H9 (cell line): ENCODE data around the gene ANKDD1A. TPM values are rescaled to one million over a fixed set of nuclear protein-coding genes. Genes with fewer than 3 reads are reported as not detected.

Experiments used
- DNase-seq: peaks from one replicate; pipeline ENCODE4 v3.0.0-alpha.2; 2017
- H2AFZ ChIP-seq: one replicate; pipeline ENCODE4 v1.6.1; 2013; ENCODE audit warnings: mild to moderate bottlenecking, low read length, control low read depth, moderate library complexity
- H2AK5ac ChIP-seq: 2 replicates; pipeline ENCODE4 v1.6.1; 2013; ENCODE audit warnings: low read length, control low read depth, mixed read lengths; ENCODE audit not compliant: insufficient read length
- H2BK120ac ChIP-seq: one replicate; pipeline ENCODE4 v1.6.1; 2013; ENCODE audit warnings: low read depth, mild to moderate bottlenecking, low read length, control low read depth, inconsistent platforms; ENCODE audit not compliant: poor library complexity, severe bottlenecking
- H2BK12ac ChIP-seq: 2 replicates; pipeline ENCODE4 v1.6.1; 2013; ENCODE audit warnings: low read length, control low read depth, mixed read lengths, low read depth; ENCODE audit not compliant: insufficient read length
- H2BK15ac ChIP-seq: 2 replicates; pipeline ENCODE4 v1.6.1; 2013; ENCODE audit warnings: low read depth, low read length, control low read depth
- H2BK20ac ChIP-seq: one replicate; pipeline ENCODE4 v1.6.1; 2013; ENCODE audit warnings: low read depth, mild to moderate bottlenecking, low read length, control low read depth, inconsistent platforms; ENCODE audit not compliant: poor library complexity, severe bottlenecking
- H2BK5ac ChIP-seq: 2 replicates; pipeline ENCODE4 v1.6.1; 2013; ENCODE audit warnings: low read length, control low read depth, mixed read lengths; ENCODE audit not compliant: insufficient read length
- H3K14ac ChIP-seq: 2 replicates; pipeline ENCODE4 v1.6.1; 2013; ENCODE audit warnings: low read length, control low read depth; ENCODE audit not compliant: insufficient read depth
- H3K18ac ChIP-seq: 2 replicates; pipeline ENCODE4 v1.6.1; 2013; ENCODE audit warnings: low read depth, mild to moderate bottlenecking, mixed read lengths, low read length, control low read depth; ENCODE audit not compliant: insufficient read length
- H3K23ac ChIP-seq: 2 replicates; pipeline ENCODE4 v1.6.1; 2013; ENCODE audit warnings: low read length, control low read depth, mixed read lengths, low read depth; ENCODE audit not compliant: insufficient read length
- H3K23me2 ChIP-seq: 2 replicates; pipeline ENCODE4 v1.6.1; 2013; ENCODE audit warnings: low read depth, mild to moderate bottlenecking, mixed read lengths, low read length, control low read depth; ENCODE audit not compliant: insufficient read length, poor library complexity, severe bottlenecking
- H3K27ac ChIP-seq: 2 replicates; pipeline ENCODE4 v1.5.1; 2013; ENCODE audit warnings: low read length, control low read depth, mixed read lengths, low read depth; ENCODE audit not compliant: insufficient read length
- H3K27me3 ChIP-seq: 2 replicates; pipeline ENCODE4 v1.6.1; 2013; ENCODE audit warnings: low read length, control low read depth, inconsistent platforms; ENCODE audit not compliant: insufficient read depth
- H3K4ac ChIP-seq: 2 replicates; pipeline ENCODE4 v1.6.1; 2013; ENCODE audit warnings: low read depth, mild to moderate bottlenecking, control low read depth, inconsistent platforms, low read length, moderate library complexity
- H3K4me1 ChIP-seq: 2 replicates; pipeline ENCODE4 v1.6.1; 2013; ENCODE audit warnings: low read length, control low read depth, inconsistent platforms; ENCODE audit not compliant: insufficient read depth
- H3K4me2 ChIP-seq: 2 replicates; pipeline ENCODE4 v1.6.1; 2013; ENCODE audit warnings: low read length, control low read depth, mixed read lengths; ENCODE audit not compliant: insufficient read length, insufficient read depth
- H3K56ac ChIP-seq: 2 replicates; pipeline ENCODE4 v1.6.1; 2013; ENCODE audit warnings: low read depth, mild to moderate bottlenecking, mixed read lengths, low read length, control low read depth; ENCODE audit not compliant: insufficient read length
- H3K79me1 ChIP-seq: 2 replicates; pipeline ENCODE4 v1.6.1; 2013; ENCODE audit warnings: low read depth, mild to moderate bottlenecking, moderate library complexity, low read length, control low read depth, inconsistent platforms; ENCODE audit not compliant: insufficient read depth, poor library complexity, severe bottlenecking
- H3K79me2 ChIP-seq: 2 replicates; pipeline ENCODE4 v1.6.1; 2013; ENCODE audit warnings: low read length, control low read depth, inconsistent platforms; ENCODE audit not compliant: insufficient read depth
- H3K9ac ChIP-seq: 2 replicates; pipeline ENCODE4 v1.6.1; 2013; ENCODE audit warnings: low read length, control low read depth, mixed read lengths; ENCODE audit not compliant: insufficient read length; ENCODE audit errors: extremely low read depth
- H3K9me3 ChIP-seq: one replicate; pipeline ENCODE4 v1.6.1; 2013; ENCODE audit warnings: low read depth, low read length, inconsistent platforms; ENCODE audit not compliant: control insufficient read depth
- H3T11ph ChIP-seq: one replicate; pipeline ENCODE4 v1.6.1; 2013; ENCODE audit warnings: mild to moderate bottlenecking, low read length, control low read depth, inconsistent platforms
- H4K20me1 ChIP-seq: one replicate; pipeline ENCODE4 v1.6.1; 2013; ENCODE audit not compliant: control insufficient read depth, insufficient read length, insufficient read depth
- H4K5ac ChIP-seq: 2 replicates; pipeline ENCODE4 v1.6.1; 2013; ENCODE audit warnings: low read depth, mild to moderate bottlenecking, mixed read lengths, low read length, control low read depth; ENCODE audit not compliant: insufficient read length
- H4K8ac ChIP-seq: replicated peaks from 2 replicates; pipeline ENCODE4 v1.6.1; 2013; ENCODE audit warnings: low read length, control low read depth, mixed read lengths, low read depth; ENCODE audit not compliant: insufficient read length
- H4K91ac ChIP-seq: 2 replicates; pipeline ENCODE4 v1.6.1; 2013; ENCODE audit warnings: low read depth, mild to moderate bottlenecking, moderate library complexity, mixed read lengths, low read length, control low read depth; ENCODE audit not compliant: insufficient read length
- H3K27ac Mint-ChIP-seq, 3 experiments: 2 replicates in 2 of 3; 3 replicates in 1 of 3; pipeline ENCODE4 v1.8.0; 2020 to 2021; ENCODE audit warnings: mixed read lengths in 3 of 3, mild to moderate bottlenecking in 1 of 3, moderate library complexity in 1 of 3
- H3K27me3 Mint-ChIP-seq: 2 replicates; pipeline ENCODE4 v1.8.0; 2021; ENCODE audit warnings: low read depth, mild to moderate bottlenecking, moderate library complexity, mixed read lengths
- H3K36me3 Mint-ChIP-seq, 3 experiments: 2 replicates in 2 of 3; 3 replicates in 1 of 3; pipeline ENCODE4 v1.8.0; 2020 to 2021; ENCODE audit warnings: low read depth in 3 of 3, mixed read lengths in 3 of 3; ENCODE audit not compliant: insufficient read depth in 1 of 3
- H3K4me1 Mint-ChIP-seq, 2 experiments: 2 replicates each; pipeline ENCODE4 v1.8.0; 2020; ENCODE audit warnings: mixed read lengths in 2 of 2
- H3K4me3 Mint-ChIP-seq, 2 experiments: 2 replicates in 1 of 2; 3 replicates in 1 of 2; pipeline ENCODE4 v1.8.0; 2020 to 2021; ENCODE audit warnings: mild to moderate bottlenecking in 2 of 2, mixed read lengths in 2 of 2, moderate library complexity in 1 of 2
- H3K9me3 Mint-ChIP-seq, 2 experiments: 2 replicates in 1 of 2; 3 replicates in 1 of 2; pipeline ENCODE4 v1.8.0; 2020; ENCODE audit warnings: mild to moderate bottlenecking in 2 of 2, mixed read lengths in 2 of 2, moderate library complexity in 1 of 2
- CTCF ChIP-seq: fragments of 200-600 bp; sonication (generic); conservative IDR thresholded peaks from 3 replicates; pipeline ENCODE4 v1.8.0; 2021; ENCODE audit warnings: antibody characterized with exemption, mild to moderate bottlenecking
- WGBS: extraction: QIAGEN DNeasy Blood & Tissue Kit; methylation state at CpG from one replicate; pipeline ENCODE4 v1.1.7; 2013; ENCODE audit warnings: missing lambda C conversion rate, low lambda C conversion rate, mixed read lengths; ENCODE audit not compliant: insufficient read length; ENCODE audit errors: extremely low coverage; 5-methylcytosine and 5-hydroxymethylcytosine counted together
- total RNA-seq: library from RNA; stranded (reverse); gene quantifications from 2 replicates; pipeline ENCODE4 v1.2.1, GENCODE V29; 2021

ANKDD1A gene
- total RNA-seq, 1 experiment from 2014 or later, result 3.7 TPM

- H2AFZ ChIP-seq, result no peak overlapping the region
- no peak overlapping the region for H2BK120ac ChIP-seq
- no peak for TF ChIP-seq CTCF
- no peak overlapping the region for H3K56ac ChIP-seq
- H3K27me3 ChIP-seq, result no peaks in the 10 kb centered on the region; the same call in 1 of the 2 replicates
- H3K4me1 Mint-ChIP-seq, result peaks cover 32 to 53% of the 10 kb centered on the region in 2 experiments
- no peak overlapping the region for H3K18ac ChIP-seq
- H3K79me2 ChIP-seq, result no peaks in the 10 kb centered on the region
- H3K23me2 ChIP-seq, result peaks cover 8% of the 10 kb centered on the region
- no peak overlapping the region for H3K9ac ChIP-seq
- H3K4ac ChIP-seq, result no peak overlapping the region
- no peak overlapping the region for H3T11ph ChIP-seq
- H4K5ac ChIP-seq, result no peak overlapping the region
- no peak overlapping the region for H3K4me3 Mint-ChIP-seq
- H3K79me1 ChIP-seq, result no peaks in the 10 kb centered on the region
- H3K9me3 ChIP-seq, result peaks cover 9% of the 10 kb centered on the region
- no peak overlapping the region for H4K91ac ChIP-seq
- peaks cover 6% of the 10 kb centered on the region; the same call in 1 of the 2 replicates for H3K4me1 ChIP-seq
- no peak overlapping the region for H3K27ac ChIP-seq
- no peaks in the 10 kb centered on the region for H4K20me1 ChIP-seq
- no peak overlapping the region for H2BK12ac ChIP-seq
- H3K27me3 Mint-ChIP-seq, result peaks cover 7% of the 10 kb centered on the region; the same call in 1 of the 2 replicates
- no peak overlapping the region for H2BK15ac ChIP-seq
- H2BK20ac ChIP-seq, result no peak overlapping the region
- peaks cover 7 to 12% (median 11%) of the 10 kb centered on the region in 3 experiments; a peak in 6 of 7 replicates for H3K36me3 Mint-ChIP-seq
- peaks cover 13 to 17% of the 10 kb centered on the region in 2 experiments for H3K9me3 Mint-ChIP-seq
- H2BK5ac ChIP-seq, result no peak overlapping the region
- H2AK5ac ChIP-seq, result no peak overlapping the region
- no peak overlapping the region for H4K8ac ChIP-seq
- no peak overlapping the region for H3K23ac ChIP-seq
- H3K27ac Mint-ChIP-seq, result no peak overlapping the region; a peak in 2 of 7 replicates
- WGBS, result no CpG with 5 or more reads among the region's 6 CpGs
- no peak for DNase-seq
- no peak overlapping the region for H3K4me2 ChIP-seq
- no peak overlapping the region for H3K14ac ChIP-seq
These were observed 14.2 kb upstream of the ANKDD1A start for GRCh38 chr15:64897345-64897985.
